H1 (cell line): ENCODE measurements around the gene KCNMB2.

Source experiments
- CBX5 ChIP-seq: fragments of 300-800, 300-1000 bp; sonication (generic); IDR thresholded peaks from 2 replicates; pipeline ENCODE4 v1.7.1; 2016; ENCODE audit warnings: antibody characterized with exemption, low read length, low read depth
- GTF2F1 ChIP-seq: IDR thresholded peaks from 2 replicates; pipeline ENCODE4 v1.6.1; 2012; ENCODE audit warnings: low read depth, low read length, improper control_type of control experiment, borderline replicate concordance
- KDM1A ChIP-seq: fragments of 200-600, 300-600 bp; sonication (generic); IDR thresholded peaks from 2 replicates; pipeline ENCODE4 v1.7.1; 2016; ENCODE audit warnings: mild to moderate bottlenecking, low read length, borderline replicate concordance
- KDM4A ChIP-seq: IDR thresholded peaks from one replicate; pipeline ENCODE4 v1.7.1; 2012; ENCODE audit warnings: low read depth, mild to moderate bottlenecking, moderate library complexity, low read length, inconsistent platforms; ENCODE audit not compliant: severe bottlenecking
- POLR2A ChIP-seq, 2 experiments: IDR thresholded peaks; 1 replicate in 1 of 2; 2 replicates in 1 of 2; pipeline ENCODE4 v1.6.1; 2011; ENCODE audit warnings: low read depth in 2 of 2, low read length in 2 of 2, mild to moderate bottlenecking in 2 of 2; ENCODE audit errors: control extremely low read depth in 1 of 2
- RFX5 ChIP-seq: IDR thresholded peaks from 2 replicates; pipeline ENCODE4 v1.6.1; 2011; ENCODE audit warnings: low read depth, low read length, improper control_type of control experiment, borderline replicate concordance
- SUZ12 ChIP-seq: fragments of 200-600 bp; sonication (generic); IDR thresholded peaks from 2 replicates; pipeline ENCODE4 v1.6.1; 2012; ENCODE audit warnings: mild to moderate bottlenecking, inconsistent platforms, low read length, moderate library complexity, mixed read lengths
- TEAD4 ChIP-seq: IDR thresholded peaks from 2 replicates; pipeline ENCODE4 v1.6.1; 2012; ENCODE audit warnings: low read depth, low read length, inconsistent platforms, mixed read lengths
- TF ChIP-seq, protein P1 (sequence below): IDR thresholded peaks from 2 replicates; pipeline ENCODE4 v1.6.1; 2012; ENCODE audit warnings: inconsistent platforms
- TF ChIP-seq, protein P2 (sequence below), 3 experiments: IDR thresholded peaks; 1 replicate in 2 of 3; 2 replicates in 1 of 3; pipeline versions ENCODE4 v1.5.1 to v1.6.1; 2011; ENCODE audit warnings: low read length in 3 of 3, mild to moderate bottlenecking in 3 of 3, inconsistent platforms in 2 of 3, low read depth in 1 of 3, moderate library complexity in 1 of 3; ENCODE audit not compliant: insufficient read depth in 1 of 3; ENCODE audit errors: control extremely low read depth in 1 of 3
- TF ChIP-seq, protein P3 (sequence below): IDR thresholded peaks from 2 replicates; pipeline ENCODE4 v1.6.1; 2011; ENCODE audit warnings: low read length, improper control_type of control experiment

DNA sequence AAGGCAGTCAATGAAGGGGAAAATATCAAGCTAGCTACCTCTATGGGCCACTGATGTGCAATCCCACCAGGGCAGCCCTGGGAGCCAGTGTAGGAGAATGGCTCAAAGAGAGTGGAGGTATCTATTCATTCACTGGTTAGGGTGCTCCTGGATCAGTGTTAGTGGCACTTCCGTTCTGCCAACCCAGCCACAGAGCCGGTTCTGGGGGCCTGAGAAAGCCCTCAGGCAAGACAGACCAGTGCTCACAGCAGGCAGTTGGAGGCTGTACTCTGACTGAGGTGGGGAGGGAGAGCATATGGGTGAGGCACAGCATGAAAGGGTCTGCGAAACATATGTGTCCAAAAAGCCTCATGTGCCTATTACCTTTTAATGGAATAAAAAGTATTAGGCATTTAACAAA lies 109.3 kb downstream of the KCNMB2 start:
- no peak for TF ChIP-seq CBX5
- no peak for TF ChIP-seq RFX5
- TF ChIP-seq, protein P1, sequence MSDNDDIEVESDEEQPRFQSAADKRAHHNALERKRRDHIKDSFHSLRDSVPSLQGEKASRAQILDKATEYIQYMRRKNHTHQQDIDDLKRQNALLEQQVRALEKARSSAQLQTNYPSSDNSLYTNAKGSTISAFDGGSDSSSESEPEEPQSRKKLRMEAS = no peak
- TF ChIP-seq KDM1A = no peak
- TF ChIP-seq GTF2F1 = no peak
- no peak for TF ChIP-seq POLR2A (IDR thresholded peaks at IDR 0.05; ENCODE audit: control extremely low read depth in 1 of 2, low read depth in 2 of 2, low read length in 2 of 2)
- TF ChIP-seq, protein P2, sequence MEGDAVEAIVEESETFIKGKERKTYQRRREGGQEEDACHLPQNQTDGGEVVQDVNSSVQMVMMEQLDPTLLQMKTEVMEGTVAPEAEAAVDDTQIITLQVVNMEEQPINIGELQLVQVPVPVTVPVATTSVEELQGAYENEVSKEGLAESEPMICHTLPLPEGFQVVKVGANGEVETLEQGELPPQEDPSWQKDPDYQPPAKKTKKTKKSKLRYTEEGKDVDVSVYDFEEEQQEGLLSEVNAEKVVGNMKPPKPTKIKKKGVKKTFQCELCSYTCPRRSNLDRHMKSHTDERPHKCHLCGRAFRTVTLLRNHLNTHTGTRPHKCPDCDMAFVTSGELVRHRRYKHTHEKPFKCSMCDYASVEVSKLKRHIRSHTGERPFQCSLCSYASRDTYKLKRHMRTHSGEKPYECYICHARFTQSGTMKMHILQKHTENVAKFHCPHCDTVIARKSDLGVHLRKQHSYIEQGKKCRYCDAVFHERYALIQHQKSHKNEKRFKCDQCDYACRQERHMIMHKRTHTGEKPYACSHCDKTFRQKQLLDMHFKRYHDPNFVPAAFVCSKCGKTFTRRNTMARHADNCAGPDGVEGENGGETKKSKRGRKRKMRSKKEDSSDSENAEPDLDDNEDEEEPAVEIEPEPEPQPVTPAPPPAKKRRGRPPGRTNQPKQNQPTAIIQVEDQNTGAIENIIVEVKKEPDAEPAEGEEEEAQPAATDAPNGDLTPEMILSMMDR (IDR thresholded peaks at IDR 0.05; ENCODE audit: control extremely low read depth in 1 of 3, insufficient read depth in 1 of 3, low read depth in 1 of 3, low read length in 3 of 3) = no peak
- TF ChIP-seq KDM4A = no peak
- TF ChIP-seq TEAD4 = no peak
- TF ChIP-seq SUZ12 = no peak
- TF ChIP-seq, protein P3, sequence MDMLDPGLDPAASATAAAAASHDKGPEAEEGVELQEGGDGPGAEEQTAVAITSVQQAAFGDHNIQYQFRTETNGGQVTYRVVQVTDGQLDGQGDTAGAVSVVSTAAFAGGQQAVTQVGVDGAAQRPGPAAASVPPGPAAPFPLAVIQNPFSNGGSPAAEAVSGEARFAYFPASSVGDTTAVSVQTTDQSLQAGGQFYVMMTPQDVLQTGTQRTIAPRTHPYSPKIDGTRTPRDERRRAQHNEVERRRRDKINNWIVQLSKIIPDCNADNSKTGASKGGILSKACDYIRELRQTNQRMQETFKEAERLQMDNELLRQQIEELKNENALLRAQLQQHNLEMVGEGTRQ = no peak
